Suppressor macrophage treated with lipopolysaccharide for 4 hours (primary cell): Measurements from ENCODE around the gene ST7.
A peak's percentile ranks its signal among the peaks of the same experiment; 100 is the strongest.

ENCODE experiments used
- DNase-seq: peaks from one replicate; pipeline ENCODE4 v3.0.0-alpha.2; 2020

The ST7 gene

GRCh38 chr7:116979430-116979829 is 26.1 kb downstream of the ST7 start:
- no peak for DNase-seq

GRCh38 chr7:116980354-116980753 is 27.1 kb downstream of the ST7 start:
- DNase-seq: no peak

DNA sequence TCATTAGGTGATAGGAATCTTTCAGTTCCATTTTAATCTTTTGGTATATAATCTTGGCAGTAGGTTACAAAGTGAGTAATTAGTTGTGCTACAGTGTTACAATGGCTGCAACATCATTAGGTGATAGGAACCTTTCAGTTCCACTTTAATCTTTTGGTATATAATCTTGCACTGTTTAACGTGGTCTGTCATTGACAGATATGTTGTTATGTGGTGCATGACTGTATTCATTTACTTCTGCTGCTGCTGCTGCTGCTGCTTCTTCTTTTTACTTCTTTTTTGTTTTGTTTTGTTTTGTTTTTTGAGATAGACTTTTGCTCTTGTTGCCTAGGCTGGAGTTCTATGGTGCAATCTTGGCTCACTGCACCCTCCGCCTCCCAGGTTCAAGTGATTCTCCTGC is 28.6 kb downstream of the ST7 start:
- peak; percentile 18 for DNase-seq

GRCh38 chr7:116984511-116984910 is 31.2 kb downstream of the ST7 start:
- no peak for DNase-seq

DNA sequence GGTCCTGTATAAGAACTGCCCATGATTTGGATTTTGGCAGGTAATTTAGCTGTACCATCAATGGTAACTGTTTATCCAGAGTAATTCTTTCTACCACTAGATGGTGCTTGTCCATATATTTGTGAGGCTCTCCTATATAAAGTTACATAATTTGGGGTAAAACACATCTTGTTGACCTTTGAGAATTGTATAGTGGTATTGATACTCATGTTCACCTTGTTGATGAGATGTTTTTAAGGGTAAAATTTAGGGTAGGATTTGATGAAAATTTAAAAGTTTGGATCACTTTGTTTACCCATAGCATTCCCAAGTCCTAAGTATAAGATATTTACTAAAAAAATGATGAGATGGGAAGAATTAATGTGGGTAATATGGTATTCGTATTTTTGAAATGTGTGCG is 31.6 kb downstream of the ST7 start:
- DNase-seq: peak; percentile 38

- no peak for DNase-seq
Measured at GRCh38 chr7:116985575-116985974, 32.3 kb downstream of the ST7 start.

DNA sequence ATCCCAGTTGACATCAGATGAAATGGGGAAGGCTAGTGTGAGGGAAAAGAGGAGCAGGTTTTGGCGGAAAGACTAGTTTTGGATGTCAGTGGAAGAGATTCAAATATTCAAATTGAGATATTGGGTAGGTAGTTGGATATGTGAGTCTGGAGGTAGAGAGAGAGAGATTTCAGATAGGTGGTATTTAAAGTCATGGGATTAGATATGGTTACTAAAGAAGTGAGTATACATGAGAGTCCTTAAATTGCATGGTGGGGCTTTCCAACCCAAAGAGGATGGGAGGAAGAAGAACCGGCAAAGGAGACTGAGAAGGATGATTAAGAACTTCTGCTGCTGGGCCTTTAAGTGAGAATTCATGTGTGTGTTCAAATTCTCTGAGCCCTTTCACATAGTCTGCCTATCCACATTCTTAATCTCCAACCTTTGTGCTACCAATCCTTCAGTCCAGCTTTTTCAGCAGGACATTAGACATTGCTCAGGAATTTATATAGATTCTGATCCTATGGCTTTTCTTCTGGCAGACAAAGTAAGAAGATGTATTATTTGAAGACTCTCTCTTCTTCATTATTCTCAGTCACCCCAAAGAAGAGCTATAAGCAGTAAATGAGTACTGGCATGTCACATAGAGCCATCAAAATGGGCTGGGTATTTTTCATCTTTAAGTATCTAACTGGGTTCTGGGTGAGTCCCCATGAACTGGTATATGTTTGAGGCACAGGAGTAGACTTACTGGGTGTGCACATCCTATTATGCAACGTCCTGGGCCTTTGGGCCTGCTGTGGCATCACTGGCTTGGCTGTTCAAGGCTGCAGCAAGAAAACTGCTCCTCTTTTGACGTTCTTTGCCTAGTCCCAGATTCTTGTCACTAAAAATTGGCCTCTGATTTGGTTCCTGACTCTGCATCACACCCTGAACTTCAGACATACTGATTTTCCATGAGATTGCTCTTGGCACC is 33.6 kb downstream of the ST7 start:
- DNase-seq: no peak

GRCh38 chr7:116988363-116988989 is 35.2 kb downstream of the ST7 start:
- peak; percentile 39 for DNase-seq

DNA sequence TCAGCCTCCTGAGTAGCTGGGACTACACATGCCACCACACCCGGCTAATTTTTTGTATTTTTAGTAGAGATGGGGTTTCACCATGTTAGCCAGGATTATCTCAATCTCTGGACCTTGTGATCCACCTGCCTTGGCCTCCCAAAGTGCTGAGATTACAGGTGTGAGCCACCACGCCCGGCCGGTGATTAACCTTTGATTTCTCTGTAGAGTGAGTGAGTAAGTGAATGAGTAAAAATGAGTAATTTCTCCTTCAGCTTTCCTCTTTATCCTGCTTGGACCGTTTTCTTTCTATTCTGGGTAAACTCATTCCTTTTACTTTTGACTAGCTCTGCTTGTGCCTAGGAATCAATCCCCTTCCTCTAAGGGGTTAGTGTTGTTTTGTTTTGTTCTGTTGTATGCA is 36.8 kb downstream of the ST7 start:
- DNase-seq: no peak

DNA sequence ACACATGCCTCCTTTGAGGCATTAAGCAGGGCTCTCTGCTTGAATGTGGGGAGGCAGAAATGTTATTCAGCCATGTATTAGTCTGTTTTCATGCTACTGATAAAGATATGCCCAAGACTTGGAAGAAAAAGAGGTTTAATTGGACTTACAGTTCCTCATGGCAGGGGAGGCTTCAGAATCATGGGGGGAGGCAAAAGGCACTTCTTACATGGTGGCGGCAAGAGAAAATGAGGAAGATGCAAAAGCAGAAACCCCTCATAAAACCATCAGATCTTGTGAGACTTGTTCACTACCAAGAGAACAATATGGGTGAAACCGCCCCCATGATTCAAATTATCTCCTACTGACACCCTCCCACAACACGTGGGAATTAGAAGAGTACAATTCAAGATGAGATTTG is 37.9 kb downstream of the ST7 start:
- no peak for DNase-seq

GRCh38 chr7:116994611-116995010 is 41.3 kb downstream of the ST7 start:
- peak; percentile 16 for DNase-seq

DNA sequence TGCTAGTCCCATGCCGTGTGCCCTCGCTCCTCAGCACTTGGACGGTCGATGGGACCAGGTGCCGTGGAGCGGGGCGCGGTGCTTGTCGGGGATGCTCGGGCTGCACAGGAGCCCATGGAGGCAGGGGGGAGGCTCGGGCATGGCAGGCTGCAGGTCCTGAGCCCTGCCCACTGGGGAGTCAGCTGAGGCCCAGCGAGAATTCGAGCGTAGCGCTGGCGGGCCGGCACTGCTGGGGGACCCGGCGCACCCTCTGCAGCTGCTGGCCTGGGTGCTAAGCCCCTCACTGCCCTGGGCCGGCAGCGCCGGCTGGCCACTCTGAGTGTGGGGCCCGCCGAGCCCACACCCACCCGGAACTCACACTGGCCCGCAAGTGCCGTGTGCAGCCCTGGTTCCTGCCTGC is 44.7 kb downstream of the ST7 start:
- no peak for DNase-seq

DNA sequence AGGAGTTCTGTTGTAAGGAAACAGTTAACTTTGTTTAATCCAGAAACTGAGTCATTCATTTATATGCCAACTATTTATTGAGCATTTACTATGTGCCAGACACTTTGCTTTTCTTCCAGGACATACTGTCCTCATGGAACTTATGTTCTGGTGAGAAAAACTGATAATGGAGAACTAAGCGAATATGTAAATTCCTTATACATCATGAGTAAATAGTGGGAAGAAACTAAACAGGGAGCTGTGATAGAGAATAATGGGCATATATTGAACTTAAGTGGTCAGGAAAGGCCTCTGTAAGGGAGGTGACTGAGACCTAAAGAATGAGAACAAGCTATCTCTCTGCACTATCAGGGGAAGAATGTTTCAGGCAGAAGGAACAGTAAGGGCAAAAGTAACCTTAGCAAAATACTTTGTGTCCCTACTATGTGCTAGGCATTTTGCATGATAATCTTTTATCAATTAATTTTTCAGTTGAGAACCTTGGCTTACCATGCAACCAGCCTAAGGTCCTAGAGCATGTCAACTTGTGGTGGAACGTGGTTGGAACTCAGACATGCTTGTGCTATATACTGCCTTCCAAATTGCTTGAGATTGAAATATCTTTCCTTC is 45.4 kb downstream of the ST7 start:
- DNase-seq: no peak

DNA sequence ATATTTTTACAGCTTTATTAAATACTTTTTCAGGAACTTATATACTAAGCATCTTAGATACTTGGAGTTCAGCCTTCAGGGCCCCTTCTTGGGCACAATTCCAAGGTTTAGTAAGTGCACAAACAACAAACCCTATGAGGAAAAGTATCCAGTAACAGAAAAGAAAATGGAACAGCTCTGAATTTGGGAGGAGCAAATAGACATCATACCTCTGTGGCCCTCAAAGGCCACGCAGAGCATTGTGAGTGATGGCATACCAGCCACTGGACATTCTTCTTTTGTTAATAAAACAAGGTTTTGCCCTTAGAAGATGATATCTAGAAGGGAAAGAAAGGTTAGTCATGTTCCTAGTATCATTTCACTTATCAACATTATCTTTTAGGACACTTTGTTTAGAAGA is 46.0 kb downstream of the ST7 start:
- no peak for DNase-seq

- DNase-seq: no peak
Measured at GRCh38 chr7:117001283-117001682, 48.0 kb downstream of the ST7 start.

DNA sequence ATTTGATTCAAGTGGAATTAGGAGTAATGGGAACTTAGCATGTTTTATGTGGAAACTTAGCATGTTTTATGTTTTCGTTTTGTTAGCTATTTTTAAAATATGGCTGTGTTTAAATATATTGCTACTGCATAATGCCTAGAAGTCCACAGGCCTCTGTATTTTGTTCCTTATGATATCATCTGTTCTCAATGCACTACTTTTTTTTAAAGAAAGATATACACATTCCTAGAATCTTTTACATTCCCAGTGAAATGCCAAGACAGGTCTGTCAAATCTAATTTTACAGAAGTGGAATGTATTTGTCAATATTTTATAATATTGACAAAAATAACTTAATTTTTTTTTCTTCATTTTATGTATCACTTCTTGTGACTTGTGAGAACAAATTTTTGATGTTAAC is 51.6 kb downstream of the ST7 start:
- DNase-seq: no peak

GRCh38 chr7:117005449-117005848 is 52.1 kb downstream of the ST7 start:
- no peak for DNase-seq

DNA sequence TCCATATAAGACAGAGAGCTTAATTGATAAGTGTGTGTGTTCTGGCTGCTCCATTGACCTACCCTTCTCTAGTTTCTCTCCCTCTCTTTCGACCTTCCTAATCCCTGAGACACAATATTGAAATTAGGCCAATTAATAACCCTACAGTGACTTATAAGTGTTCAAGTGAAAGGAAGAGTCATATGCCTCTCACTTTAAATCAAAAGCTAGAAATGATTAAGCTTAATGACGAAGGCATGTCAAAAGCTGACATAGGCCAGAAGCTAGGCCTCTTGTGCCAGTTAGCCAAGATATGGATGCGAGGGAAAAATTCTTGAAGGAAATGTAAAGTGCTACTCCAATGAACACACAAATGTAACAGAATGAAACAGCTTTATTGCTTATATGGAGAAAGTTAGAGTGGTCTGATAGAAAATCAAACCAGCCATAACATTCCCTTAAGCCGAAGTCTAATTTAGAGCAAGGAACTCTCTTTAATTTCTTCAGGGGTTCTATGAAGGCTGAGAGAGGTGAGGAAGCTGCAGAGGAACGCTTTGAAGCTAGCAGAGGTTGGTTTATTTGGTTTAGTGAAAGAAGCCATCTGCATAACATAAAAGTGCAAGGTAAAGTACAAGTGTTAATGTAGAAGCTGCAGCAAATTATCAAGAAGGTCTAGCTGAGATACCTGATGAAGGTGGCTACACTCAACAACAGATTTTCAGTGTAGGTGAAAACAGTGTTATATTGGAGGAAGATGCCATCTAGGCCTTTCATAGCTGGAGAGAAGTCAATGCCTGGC is 53.8 kb downstream of the ST7 start:
- DNase-seq: no peak

DNA sequence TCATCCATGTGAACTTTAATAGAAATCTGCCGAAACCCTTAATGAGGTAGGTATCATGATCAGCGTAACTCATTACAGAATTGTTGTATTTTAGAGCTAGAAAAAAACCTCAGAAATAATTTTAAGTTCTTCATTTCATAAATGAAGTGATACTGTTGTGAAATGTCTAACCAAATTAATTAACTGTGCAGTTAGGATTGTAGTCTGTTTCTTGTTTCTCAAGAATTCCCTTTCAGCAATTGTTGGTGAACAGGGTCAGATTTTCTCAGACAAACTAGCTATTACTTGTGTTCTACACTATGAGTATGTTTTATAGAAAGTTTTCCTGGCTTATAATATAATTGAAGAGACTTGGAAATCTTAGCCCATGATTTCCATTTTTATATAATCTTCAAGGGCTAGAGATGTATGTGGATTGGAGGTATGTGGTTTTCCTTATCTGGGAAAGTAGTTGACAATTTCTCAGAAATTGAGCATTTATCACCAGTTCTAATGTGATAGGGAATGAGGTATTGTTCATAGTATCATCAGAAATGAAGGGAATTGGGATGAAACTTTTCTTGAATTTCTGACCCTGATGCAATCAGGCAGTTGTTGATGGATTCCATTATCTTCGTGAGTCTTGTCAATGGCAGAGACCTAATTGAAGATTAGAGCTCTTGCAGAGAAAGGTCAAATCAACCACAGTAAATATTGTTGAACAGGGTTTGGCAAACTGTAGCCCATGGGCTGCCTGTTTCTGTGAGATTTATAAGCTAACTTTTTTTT is 55.0 kb downstream of the ST7 start:
- DNase-seq: no peak

GRCh38 chr7:117008886-117009531 is 55.7 kb downstream of the ST7 start:
- peak; percentile 16 for DNase-seq

GRCh38 chr7:117009705-117010361 is 56.5 kb downstream of the ST7 start:
- DNase-seq: no peak
